D721Med (cell line): ENCODE data around the gene ATF5.
"Not testable (repeated sequence)": the region's sequence is repeated elsewhere in the genome, so short reads cannot be mapped to it uniquely, and the experiment has no call there.

Source experiments
- DNase-seq: peaks from one replicate; pipeline ENCODE4 v3.0.0; 2011; ENCODE audit warnings: low spot score; ENCODE audit not compliant: insufficient read length
- FAIRE-seq: peaks from 2 replicates; lab custom pipeline; 2011; peaks lifted over from hg19 to GRCh38; lab: Jason Lieb, UNC
- CTCF ChIP-seq: IDR thresholded peaks from 2 replicates; pipeline ENCODE4 v1.5.1; 2012; ENCODE audit warnings: mild to moderate bottlenecking, control low read depth; ENCODE audit not compliant: insufficient read depth; ENCODE audit errors: missing control alignments

Gene ATF5

GRCh38 chr19:49957262-49957915 lies 28.4 kb downstream of the ATF5 start:
- FAIRE-seq (no peak), DNase-seq (no peak)
- no peak for TF ChIP-seq CTCF

- FAIRE-seq, DNase-seq: not testable (repeated sequence)
Observed at GRCh38 chr19:49958144-49958543, 29.1 kb downstream of the ATF5 start.

GRCh38 chr19:49958596-49958995 lies 29.6 kb downstream of the ATF5 start:
- not testable (repeated sequence) for DNase-seq, FAIRE-seq

- DNase-seq, FAIRE-seq: not testable (repeated sequence)
Observed at GRCh38 chr19:49959892-49960291, 30.9 kb downstream of the ATF5 start.

GRCh38 chr19:49960980-49961379 lies 32.0 kb downstream of the ATF5 start, which contains the start of gene SIGLEC11:
SIGLEC11 (minus strand) TSS chr19:49961172; CDS start chr19:49961081, 91 bp downstream.
- not testable (repeated sequence) for DNase-seq, FAIRE-seq

- DNase-seq (no peak), FAIRE-seq (no peak)
- TF ChIP-seq CTCF = no peak
Observed at GRCh38 chr19:49968279-49968922, 39.4 kb downstream of the ATF5 start.

GRCh38 chr19:49969355-49969754 lies 40.4 kb downstream of the ATF5 start:
- not testable (repeated sequence) for DNase-seq, FAIRE-seq

GRCh38 chr19:49971991-49972411 lies 43.0 kb downstream of the ATF5 start:
- DNase-seq (no peak), FAIRE-seq (no peak)
- TF ChIP-seq CTCF = no peak

- no peak for TF ChIP-seq CTCF
- no peak for FAIRE-seq
Observed at GRCh38 chr19:49972841-49973240, 43.8 kb downstream of the ATF5 start.

GRCh38 chr19:49973987-49974386 lies 45.0 kb downstream of the ATF5 start:
- FAIRE-seq = no peak
- DNase-seq = no peak
- no peak for TF ChIP-seq CTCF

More at GRCh38 chr19:49972841-49973240, 43.8 kb downstream of the ATF5 start:
- DNase-seq = no peak
